Activated CD4-positive, alpha-beta T cell treated with anti-CD3 and anti-CD28 coated beads, Interleukin-2, amount 50 U/mL, for 16 hours (primary cell): ENCODE data around the gene CD44.

ENCODE experiments used
- DNase-seq: peaks from one replicate; pipeline ENCODE4 v3.0.0-alpha.2; 2020

The CD44 gene

DNA sequence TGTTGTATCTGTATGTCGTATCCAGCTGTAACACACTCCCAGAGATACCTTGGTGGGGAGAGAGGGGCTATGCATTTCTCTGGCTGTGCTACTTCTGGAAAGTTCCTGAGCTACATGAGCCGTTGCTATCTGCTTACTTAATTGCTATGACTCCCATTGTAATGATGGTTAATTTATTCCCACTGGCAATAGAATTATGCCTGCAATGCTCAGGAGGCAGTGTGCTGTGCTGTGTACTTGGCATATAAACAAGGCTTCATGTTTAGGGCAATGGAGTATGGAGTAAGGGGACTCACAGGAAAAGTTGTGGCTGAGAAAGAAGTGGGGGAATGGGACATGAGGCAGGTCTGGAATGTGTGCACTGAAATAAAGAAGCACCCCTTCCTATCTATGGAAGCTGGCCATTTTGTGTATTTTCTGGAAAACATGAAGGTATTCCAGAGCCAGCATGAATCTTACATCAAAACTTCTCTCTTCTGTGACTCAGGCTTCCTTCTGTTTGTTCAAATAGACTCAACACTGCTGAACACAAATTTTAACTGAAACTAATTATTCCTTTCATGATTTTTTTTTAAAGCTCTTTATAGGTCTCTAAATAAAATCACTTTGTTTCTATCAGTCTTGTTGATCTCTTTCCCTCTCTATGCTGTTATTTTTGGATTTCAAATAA, 40.6 kb downstream of the CD44 start:
- no peak for DNase-seq

DNA sequence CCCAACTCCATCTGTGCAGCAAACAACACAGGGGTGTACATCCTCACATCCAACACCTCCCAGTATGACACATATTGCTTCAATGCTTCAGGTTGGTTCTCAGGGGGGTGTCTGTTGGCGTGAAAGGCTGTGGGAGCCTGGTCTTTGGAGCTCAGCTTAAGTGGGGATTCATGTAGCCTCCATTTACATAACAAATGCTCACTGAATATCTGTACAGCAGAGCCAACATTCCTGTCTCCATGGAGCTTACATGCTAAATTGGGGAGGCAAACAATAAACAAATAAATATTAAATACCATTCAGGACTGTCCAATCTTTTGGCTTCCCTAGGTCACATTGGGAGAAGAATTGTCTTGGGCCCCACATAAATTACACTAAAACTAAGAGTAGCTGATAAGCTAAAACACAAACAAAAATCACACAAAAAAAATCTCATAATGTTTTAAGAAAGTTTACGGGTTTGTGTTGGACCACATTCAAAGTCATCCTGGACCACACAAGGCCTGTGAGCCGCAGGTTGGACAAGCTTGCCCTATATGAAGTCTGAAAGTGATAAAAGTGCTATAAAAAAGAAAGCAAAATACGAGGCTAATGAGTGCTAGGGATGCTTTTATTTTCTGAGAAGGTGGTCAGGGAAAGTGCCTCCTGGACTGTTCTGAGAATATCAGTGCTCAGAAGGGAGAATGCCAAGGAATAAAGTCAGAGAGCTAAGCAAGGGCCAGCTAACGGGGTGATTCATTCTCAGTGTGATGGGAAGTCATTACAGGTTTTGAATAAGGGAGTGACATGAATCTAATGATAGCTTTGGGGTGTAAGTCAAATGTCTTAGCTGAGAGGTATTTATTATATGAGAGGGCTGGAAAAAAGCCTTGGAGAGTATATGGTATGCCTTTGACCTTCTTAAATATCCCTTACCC, 41.6 kb downstream of the CD44 start:
- no peak for DNase-seq

DNA sequence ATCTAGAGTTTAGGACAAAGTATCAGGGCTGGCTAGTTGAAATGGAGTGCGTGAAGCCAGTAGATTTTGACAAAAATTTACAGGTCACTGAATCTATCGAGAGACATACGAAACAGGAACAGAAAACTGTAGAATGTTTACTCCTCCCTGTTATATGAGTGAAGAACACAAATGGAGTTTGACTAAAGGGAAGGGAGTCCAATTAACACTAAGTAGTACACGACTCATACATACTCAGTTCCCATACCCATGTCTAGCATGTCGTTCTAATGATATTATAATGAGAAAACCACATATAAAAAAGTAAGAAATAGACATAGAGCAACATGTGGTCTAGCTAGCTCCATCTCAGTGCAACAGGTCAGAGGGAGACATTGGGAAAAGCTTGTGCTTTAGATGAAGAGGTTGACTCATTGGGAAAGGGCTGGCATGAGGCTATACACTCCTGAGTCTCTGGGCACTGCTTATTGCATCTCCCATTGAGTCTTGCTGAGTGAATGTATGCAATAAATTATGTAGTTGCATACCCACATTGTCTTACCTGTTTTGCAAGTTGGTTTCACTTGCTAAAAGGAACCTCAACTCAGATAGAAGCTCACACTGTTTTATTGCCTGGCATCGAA, 43.5 kb downstream of the CD44 start:
- no peak for DNase-seq

DNA sequence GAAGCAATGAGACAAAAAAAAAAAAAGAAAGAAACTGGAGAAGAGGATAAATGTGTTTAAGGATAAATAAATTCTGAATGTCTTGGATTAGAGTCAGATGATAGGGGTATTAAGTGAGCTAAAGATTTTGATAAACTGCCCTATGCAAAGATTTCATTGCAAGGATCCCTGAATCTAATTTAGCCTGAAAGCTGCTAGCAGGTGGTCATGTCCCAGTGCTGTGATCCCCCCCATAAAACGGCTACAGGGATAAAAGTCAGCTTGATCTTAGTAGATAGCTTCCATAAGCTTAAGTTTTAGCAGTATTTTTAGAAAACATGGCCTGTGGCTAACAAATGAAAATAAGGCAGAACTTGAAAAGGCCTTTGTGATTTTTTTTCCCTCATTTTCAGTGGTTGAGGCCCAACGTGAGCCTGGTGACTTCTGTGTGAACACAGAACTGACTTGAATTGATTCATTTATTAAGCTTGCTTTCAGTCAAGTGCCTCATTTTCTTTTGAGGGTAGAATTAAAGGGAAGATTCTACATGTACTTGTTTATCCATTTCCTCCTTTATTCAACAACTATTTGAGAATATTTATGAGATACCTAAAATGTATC, 44.5 kb downstream of the CD44 start:
- DNase-seq, result no peak

DNA sequence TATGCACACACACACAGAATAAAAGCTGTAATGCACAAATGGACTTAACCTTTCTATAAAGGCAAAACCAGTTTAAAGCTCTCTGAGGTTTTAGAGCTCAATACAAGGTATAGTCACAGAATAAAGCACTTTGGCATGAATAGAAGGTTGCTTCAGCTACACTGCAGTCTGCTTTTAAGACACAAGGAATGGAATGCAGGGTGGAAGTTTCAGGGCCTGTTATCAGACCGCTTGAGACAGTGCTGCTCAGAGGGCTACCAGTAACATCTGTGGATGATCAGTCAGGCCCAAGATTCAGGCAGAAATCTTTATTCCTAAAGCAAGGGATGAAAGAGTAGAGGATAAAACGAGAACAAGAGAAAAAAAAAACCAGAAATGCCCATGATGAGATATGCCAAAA, 46.7 kb downstream of the CD44 start:
- no peak for DNase-seq

DNA sequence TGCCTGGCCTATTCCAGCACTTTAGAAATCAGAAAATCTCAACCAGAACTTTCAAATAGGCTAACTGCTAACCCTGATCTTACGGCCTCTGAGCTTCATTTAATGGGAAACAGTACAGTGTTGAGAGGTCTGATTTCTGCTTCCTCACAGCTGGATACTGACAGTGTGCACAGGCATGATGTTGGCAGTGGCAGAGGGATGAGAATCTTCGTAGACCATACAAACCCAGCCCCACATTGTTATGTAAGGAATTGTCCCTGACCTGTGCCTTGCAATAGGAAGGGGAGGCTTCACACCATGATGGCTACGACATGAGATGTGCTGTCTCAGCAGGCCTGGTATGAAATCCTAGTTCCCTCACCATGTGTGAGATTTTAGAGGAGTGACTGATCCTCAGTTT, 49.0 kb downstream of the CD44 start:
- no peak for DNase-seq

DNA sequence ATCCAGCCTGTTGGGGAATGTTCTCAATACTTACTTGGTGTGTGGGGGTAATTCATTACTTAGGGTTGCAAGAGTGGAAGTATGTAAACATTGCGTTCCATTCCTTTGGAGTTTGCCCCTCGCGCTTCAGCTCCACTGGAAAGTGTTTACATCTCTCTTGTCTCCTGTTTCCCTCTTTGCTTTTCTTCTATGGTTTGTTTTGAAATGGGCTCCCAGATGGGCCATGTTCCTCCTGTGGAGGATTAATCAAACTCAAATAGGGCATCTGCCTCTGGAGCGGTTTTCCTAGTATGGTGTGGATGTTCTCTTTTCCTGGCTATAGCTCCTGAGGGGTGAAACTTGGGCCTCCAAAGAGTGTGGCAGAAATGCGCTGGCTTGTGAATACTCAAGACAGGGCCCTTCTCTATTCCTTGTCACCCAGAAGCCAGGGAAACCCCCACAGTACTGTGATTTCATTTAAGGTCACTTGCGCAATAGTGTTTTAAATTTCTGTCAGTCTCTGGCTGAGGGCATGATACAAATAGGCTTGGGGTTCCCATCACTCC, 51.9 kb downstream of the CD44 start:
- no peak for DNase-seq

DNA sequence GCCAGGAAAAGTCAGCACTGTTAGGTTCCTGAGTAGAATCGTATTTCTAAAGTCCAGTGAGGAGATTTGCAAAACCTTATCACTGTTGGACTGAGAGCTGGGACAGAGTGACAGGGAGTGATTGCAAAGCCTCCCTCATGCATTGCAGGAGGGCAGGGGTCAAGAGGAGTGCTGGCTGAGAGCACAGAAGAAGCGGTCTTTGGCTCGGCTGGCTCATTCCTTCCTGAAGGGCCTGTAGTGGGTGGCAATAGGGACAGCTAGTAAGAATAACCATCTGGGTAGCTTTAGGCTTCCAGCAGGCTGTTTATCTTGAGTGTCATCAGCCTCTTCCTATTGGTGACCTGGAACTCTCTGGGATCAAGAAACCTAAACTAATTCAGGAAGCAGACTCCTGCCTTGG, 53.4 kb downstream of the CD44 start:
- no peak for DNase-seq

DNA sequence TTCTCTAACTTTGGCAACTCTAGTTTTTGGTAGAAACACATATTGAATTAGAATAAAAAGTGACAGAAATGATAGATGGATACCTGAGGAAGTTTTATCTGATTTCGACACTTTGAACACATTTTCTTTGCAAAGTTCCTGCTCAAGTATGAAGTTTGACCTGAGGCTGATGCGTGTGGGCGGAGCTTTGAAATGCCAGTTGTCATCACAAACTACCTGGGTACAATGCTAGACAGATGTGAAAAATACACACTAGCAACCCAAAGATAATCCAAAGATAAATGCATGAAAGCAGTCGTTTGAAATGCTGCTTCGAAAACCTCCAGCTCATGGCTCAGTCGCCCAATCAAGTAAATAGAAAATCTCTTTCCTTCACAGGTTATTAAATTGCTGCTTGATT, 54.8 kb downstream of the CD44 start:
- DNase-seq, result no peak

DNA sequence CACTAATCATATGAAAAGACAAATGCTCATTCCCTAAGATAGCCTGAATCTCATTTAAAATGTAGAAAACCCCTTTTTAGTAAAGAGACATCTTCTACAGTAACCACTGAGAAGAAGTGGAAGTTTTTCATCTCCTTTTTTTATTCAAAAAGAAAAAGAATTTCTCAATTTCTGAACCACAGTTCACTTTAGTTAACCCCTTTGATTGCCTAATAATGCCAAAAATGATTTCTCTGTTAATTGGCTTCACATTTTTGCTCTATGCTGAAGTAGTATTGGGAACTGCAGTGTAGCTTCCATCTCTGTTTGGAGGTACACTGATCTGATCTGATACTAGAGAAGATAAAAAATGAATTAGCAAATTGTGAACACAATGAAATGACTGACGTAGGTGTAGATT, 58.3 kb downstream of the CD44 start:
- DNase-seq, result no peak

DNA sequence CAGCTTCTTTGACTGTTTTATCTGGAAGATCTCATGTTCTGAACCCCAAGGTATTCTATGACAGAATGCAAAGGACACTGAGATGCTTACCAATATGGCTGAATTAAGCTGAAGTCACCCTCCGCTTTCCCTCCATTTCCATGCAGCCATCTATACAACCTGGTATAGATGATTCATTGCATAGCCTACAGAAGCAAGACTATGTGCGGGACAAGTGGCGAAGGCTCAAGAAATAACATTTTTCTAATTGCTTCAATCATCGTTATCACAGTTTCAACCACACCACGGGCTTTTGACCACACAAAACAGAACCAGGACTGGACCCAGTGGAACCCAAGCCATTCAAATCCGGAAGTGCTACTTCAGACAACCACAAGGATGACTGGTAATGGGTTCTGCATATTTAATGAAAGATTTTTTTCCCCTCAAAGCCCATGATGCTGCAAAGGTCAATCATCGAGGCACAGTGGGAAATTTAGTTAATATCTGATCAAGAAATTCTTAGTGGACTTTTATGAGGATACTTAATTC, 61.9 kb downstream of the CD44 start:
- no peak for DNase-seq

DNA sequence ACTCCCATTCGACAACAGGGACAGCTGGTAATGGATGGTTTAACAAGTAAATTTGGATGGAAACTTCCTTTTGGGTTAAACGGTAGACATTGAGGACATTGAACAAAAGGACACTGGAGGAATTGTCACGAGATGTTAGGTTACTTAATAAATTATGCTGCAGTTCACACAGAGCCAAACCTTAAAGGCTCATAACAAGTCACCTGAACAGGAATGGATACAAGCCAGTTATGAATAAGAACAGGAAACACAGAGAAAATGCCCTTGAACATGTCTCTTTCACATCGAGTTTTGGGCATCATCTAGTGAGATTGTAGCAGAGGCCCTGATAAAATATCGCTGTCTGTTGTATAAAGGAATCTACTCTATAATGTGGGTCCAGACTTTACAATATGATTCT, 65.6 kb downstream of the CD44 start:
- DNase-seq, result no peak

DNA sequence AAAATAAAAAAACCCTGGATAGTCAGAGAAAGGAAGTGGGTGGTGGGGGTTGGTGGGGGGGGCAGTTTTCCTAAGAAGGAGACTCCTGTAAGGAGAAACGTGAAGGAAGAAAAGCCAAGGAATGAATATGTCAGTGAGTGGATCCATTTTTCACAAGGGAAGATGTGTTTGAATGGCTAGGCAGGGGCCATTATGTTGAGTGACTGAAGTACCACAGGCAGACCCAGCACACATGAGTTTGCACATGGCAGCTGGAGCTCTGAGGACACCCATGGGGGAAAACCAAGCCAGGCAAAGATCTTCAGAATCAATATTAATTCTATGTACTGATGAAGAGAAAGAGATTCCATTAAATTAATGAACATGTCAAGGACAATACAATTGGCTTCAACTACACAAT, 67.6 kb downstream of the CD44 start:
- no peak for DNase-seq

DNA sequence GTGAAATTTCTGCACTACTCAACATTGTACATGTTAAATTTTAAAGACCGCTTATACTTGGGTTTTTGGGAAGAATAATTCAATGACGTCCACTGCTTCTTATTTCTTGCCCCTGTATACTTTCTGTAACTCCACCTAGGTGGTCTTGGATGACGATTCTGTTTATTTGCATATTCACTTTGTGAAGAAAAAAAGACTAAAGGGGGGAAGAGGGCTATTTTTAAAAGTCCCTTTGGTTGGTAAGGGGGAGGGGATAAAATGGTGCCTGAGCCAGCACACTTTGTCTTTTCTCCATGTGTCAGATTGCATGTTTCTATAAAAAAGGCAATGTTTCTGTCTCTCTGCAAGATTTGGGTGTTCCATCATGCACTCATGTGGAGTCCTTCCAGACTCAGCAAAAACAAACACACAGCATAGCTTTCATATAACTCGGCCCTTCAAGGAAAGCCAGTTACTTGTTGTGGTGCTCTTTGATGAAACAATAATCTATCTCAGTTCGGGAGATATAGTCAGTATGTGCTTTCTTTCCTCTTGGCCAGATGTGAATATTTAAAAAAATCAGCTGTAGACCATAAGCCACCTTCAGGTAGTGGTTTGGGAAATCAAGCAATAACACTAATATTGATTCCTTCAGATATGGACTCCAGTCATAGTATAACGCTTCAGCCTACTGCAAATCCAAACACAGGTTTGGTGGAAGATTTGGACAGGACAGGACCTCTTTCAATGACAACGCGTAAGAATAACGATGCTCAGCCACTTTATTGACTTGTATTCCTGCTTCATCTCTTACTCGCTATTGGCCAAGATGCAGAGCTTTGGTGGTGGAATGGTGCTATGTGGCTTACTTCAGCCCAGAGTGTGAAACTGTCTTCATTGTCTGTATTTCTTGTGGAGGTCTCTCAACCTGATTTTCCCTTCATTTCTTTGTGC, 68.8 kb downstream of the CD44 start:
- DNase-seq, result no peak

DNA sequence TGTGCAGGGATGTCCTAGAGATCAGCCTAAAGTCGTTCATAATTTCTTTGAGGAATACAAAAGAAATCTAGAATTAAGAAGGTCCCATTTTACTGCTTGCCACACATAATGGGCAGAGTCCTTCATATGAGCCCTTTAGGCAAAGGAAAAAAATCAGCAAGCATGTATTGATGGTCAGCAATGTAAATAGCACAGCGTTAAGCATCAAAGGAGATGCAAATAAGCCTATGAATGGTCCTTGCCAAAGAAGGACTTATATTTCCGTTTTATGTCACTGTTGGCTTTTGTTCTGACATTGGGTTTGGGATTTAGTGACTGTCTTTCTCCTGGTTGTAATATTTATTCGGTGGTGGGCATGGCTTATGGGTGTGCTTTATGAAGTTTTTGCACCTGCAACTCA, 69.8 kb downstream of the CD44 start:
- DNase-seq, result no peak

DNA sequence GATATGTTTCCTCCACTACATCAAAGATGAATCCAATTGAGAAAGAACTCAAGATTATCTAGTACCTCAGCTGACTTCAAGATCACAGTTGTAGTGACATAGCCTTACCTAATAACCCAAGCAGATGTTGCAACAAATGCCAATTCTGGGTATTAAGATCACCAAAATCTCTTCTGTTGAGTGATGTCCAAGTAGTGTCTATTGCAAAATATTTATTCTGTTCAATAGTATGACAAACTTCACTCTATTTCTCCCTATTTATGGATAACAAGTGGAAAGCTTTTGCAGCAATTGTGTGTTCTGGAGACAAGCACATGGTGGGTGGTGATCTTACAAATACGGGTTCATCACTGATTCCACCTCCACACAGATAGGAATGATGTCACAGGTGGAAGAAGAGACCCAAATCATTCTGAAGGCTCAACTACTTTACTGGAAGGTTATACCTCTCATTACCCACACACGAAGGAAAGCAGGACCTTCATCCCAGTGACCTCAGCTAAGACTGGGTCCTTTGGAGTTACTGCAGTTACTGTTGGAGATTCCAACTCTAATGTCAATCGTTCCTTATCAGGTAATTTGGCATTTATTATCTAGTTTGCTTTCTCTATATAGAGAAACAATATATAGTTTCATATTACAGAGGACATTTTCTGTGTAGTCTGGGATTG, 72.0 kb downstream of the CD44 start:
- no peak for DNase-seq

DNA sequence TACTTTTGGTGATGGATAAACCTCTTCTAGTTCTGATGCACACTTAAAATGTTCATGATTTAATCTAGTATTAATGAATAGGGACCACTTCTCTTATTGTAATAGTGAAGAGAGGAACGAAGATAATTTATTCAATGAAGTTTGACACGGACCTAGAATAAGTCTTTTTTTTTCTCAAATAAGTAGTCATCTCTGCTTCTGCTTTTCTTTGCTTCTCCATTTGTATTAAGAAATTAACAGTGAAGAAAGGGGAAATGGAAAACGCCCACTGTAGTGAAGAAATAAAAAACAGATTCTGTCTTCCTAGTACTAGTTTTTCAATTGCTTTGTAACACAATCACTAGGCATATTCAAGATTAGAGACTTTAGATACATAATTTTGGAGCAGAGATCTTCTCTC, 73.0 kb downstream of the CD44 start:
- no peak for DNase-seq

DNA sequence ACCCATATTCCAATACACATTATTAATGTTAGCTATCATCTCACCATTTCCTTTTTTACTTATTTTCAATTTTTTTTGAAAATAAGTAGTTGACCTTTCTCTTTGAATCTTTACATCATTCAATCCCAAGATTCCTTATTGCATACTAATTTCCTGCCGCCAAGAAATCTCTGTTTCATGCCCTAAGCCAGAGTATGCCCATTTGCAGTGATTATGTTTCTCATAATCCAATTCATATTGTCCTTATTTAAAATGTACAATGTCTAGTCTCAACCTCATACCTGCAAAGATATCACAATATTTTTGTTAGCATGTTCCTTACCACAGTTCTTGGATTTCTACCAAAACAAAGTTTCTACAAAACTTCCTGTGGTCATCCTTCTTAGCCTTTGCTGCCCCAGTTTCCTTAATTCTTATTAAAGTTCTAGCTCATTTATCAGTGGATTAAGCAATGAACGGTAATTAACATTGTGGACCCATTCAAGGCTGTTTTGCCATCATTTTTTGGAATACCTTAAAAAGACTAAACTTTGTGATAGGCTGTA, 75.3 kb downstream of the CD44 start:
- no peak for DNase-seq

DNA sequence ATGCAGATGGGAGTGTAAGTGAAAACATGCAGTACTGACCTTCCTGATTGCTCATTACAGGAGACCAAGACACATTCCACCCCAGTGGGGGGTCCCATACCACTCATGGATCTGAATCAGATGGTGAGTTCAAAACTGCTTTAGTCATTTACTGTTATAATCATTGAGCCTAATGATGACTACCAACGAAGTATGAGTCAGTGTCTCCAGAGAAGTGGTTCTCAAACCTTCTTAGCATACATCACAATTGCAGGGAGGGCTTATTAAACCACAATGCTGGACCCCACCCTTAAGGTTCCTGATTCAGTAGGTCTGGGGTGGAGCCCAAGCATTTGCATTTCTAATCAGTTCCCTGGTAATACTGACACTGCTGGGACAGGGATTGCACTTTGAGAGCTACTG, 75.8 kb downstream of the CD44 start:
- peak; percentile 47 for DNase-seq

DNA sequence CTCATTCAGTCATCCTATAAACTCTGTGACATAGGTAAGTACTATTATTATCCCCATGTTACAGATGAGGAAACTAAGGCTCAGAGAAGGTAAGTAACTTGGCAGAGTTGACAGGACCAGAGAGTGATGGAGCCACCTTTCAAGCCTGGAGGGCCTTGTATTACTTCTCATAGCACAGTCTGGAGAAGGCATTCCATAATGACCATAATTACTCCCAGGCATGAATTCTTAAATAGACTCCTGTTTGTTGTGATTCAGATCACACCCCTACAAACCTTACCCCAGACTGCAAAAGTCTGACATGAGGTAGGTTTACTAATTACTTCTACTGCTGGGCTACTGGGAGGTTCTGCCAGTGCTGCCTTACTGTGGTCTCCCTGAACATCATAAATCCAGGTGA, 77.0 kb downstream of the CD44 start:
- DNase-seq, result no peak
